22Rv1 (cell line): ENCODE results near the gene SMYD3.
"Not testable (repeated sequence)": the region's sequence is repeated elsewhere in the genome, so short reads cannot be mapped to it uniquely, and the experiment has no call there.

Source experiments
- H3K27ac ChIP-seq: fragments of 450-650 bp; 2 replicates; pipeline ENCODE4 v1.5.1; 2017
- CTCF ChIP-seq: fragments of 450-650 bp; IDR thresholded peaks from 2 replicates; pipeline ENCODE4 v1.5.1; 2017; ENCODE audit warnings: mild to moderate bottlenecking
- ZFX ChIP-seq: fragments of 450-650 bp; IDR thresholded peaks from 2 replicates; pipeline ENCODE4 v1.6.1; 2017; ENCODE audit warnings: antibody characterized with exemption, borderline replicate concordance

SMYD3 gene

DNA sequence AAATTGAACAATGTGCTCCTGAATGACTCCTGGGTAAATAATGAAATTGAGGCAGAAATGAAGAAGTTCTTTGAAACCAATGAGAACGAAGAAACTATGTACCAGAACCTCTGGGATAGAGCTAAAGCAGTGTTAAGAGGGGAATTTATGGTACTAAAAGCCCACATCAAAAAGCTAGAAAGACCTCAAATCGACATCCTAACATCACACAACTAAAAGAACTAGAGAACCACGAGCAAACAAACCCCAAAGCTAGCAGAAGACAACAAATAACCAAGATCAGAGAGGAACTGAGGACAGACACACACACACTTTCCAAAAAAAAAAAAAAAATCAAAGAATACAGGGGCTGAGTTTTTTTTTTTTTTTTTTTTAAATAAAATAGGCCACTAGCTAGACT is 564.2 kb downstream of the SMYD3 start:
- no peak overlapping the region for H3K27ac ChIP-seq
- no peak for TF ChIP-seq CTCF
- TF ChIP-seq ZFX, result no peak

DNA sequence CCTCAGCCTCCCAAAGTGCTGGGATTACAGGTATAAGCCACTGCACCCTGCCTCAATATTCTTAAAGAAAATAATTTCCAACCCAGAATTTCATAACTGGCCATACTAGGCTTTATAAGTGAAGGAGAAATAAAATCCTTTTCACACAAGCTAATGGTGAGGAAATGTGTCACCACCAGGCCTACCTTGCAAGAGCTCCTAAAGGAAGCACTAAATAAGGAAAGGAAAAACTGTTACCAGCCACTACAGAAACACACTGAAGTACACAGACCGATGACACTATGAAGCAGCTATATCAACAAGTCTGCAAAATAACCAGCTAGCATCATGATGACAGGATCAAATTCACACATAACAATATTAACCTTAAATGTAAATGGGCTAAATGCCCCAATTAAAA is 565.3 kb downstream of the SMYD3 start:
- not testable (repeated sequence) for H3K27ac ChIP-seq

DNA sequence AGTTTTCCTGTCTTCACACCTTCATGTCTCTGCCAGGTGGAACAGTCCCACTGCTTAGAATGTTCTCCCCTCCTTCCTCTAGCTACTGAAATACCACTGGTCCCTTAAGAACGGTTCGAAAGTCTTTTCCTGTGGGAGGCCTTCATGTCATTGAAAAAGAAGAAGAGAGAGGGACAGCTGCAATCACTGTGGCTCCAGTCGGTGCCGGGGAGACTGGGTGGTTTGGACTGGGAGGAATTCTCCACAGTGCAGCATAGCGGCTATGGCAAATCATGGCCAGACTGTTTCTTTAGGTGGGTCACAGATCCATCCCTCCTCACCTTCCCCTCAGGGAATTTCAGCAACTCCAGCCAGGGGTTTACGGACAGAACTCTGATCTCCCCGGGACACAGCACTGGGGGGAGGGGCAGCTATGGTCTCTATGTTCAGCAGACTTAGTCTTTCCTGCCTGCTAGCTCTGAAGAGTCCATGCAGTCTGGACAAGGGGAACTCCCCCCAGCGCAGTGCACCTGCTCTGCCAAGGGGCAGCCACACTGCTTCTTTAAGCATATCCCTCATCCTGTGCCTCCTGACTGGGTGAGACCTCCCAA is 567.2 kb downstream of the SMYD3 start:
- no peak for TF ChIP-seq CTCF
- TF ChIP-seq ZFX, result no peak
- H3K27ac ChIP-seq, result no peak overlapping the region

GRCh38 chr1:245938046-245938435 is 569.0 kb downstream of the SMYD3 start:
- no peak for TF ChIP-seq ZFX
- TF ChIP-seq CTCF, result no peak

GRCh38 chr1:245937316-245938045 is 569.6 kb downstream of the SMYD3 start:
- TF ChIP-seq ZFX (no peak), CTCF (no peak)
- H3K27ac ChIP-seq, result no peak overlapping the region

More at GRCh38 chr1:245938046-245938435, 569.0 kb downstream of the SMYD3 start:
- no peak overlapping the region for H3K27ac ChIP-seq

DNA sequence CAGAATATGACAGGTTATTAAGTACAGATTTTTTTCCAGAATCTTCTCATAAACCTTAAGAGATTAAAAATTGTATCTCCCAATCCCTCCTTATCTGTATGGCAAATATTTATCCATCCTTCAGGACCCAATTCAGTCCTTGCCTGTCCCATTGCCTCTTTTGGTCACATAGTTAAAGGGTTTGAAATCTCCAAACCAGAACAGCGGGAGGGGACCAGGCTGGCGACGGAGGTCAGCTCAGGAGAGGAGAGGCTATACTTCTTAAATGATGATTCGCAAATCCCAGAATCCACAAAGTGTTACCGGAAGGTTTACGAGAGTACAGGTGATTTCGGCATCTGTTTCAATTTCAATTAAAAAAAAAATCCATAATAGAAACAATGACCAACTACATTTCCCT is 572.7 kb downstream of the SMYD3 start:
- TF ChIP-seq CTCF (no peak), ZFX (no peak)
- no peak overlapping the region for H3K27ac ChIP-seq

DNA sequence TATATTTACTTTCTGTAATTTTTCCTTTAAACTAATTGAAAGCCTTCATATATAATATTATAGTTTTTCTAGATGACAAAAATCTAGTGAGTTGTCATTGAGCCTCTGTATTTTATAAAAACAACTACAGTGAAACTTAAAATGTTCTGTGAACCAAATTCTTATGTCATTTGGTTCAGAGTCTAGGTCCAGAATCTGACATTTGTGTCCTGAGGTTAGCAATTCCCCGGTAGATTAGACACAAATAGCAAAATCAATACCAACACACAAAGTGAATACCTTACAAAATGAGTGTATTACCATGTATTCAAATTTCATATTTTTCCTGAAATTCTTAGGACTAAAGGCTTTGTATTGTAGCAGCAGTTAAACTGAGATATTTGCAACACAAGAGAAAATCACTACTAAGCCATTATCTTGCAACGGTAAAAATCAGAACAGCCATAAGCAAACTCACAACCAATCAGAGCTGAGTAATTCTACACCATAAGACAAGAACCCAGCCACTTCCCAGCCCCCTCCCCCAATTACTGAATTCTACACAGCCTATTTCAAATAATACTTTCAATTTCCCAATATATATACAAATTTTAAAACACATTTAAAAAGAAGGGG is 573.5 kb downstream of the SMYD3 start:
- H3K27ac ChIP-seq, result no peak overlapping the region
- TF ChIP-seq CTCF, result no peak
